Testis (tissue), 2 donors: ENCODE data around the gene CYP4B1.

Experiments used
- POLR2A ChIP-seq: fragments of 450-650 bp; IDR thresholded peaks from one replicate; pipeline ENCODE4 v1.6.1; 2017; ENCODE audit warnings: antibody characterized with exemption, mild to moderate bottlenecking, moderate library complexity
- TF ChIP-seq, protein P1 (sequence below), 3 experiments: fragments of 450-650 bp in 2 of 3; fragments of 200-600 bp in 1 of 3; sonication (generic) in 1 of 3; IDR thresholded peaks; one replicate each; pipeline ENCODE4 v1.5.1; 2016 to 2019; ENCODE audit warnings: antibody characterized with exemption in 3 of 3, mild to moderate bottlenecking in 2 of 3, moderate library complexity in 1 of 3

DNA sequence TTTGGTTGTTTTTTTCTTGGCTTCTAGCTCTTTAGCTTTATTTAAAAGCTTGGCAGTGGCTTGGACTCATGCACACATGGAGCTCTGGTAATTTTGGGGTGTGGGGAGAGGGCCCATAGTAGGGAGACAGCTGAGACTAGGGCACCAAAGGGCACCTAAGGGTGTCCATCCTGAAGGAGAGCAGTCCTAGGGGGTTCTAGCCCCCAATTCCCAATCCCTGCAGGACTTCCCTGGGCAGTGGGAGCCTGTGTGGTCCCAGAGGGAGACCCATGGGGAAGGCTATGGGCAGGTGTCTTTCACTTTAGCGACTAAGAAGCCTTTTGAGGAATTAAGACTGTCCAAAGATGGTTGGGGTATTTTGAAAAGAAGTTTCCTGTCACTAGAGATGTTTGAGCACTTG lies 6.9 kb downstream of the CYP4B1 start:
- TF ChIP-seq, protein P1, sequence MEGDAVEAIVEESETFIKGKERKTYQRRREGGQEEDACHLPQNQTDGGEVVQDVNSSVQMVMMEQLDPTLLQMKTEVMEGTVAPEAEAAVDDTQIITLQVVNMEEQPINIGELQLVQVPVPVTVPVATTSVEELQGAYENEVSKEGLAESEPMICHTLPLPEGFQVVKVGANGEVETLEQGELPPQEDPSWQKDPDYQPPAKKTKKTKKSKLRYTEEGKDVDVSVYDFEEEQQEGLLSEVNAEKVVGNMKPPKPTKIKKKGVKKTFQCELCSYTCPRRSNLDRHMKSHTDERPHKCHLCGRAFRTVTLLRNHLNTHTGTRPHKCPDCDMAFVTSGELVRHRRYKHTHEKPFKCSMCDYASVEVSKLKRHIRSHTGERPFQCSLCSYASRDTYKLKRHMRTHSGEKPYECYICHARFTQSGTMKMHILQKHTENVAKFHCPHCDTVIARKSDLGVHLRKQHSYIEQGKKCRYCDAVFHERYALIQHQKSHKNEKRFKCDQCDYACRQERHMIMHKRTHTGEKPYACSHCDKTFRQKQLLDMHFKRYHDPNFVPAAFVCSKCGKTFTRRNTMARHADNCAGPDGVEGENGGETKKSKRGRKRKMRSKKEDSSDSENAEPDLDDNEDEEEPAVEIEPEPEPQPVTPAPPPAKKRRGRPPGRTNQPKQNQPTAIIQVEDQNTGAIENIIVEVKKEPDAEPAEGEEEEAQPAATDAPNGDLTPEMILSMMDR (IDR thresholded peaks at IDR 0.05): no peak
- TF ChIP-seq POLR2A: no peak
